Endothelial cell of umbilical vein (primary cell): Measurements from ENCODE around the gene UFD1. TPM values are rescaled to one million over a fixed set of nuclear protein-coding genes. Genes with fewer than 3 reads are reported as not detected.

Source experiments
- BruUV-seq: library from RNA; stranded (reverse); fragments of 400-500 nt; replicated peaks from 2 replicates; lab custom pipeline; 2021; lab: Mats Ljungman, UMichigan
- CTCF ChIA-PET: fragments of 300-600, 350-600 bp; sonication (Branson Sonifier 250); formaldehyde crosslinking; loops from one replicate; lab custom pipeline; 2021; ENCODE audit warnings: antibody characterized with exemption, inconsistent platforms; lab: Charles Lee
- POLR2A ChIA-PET: fragments of 300-600, 350-600 bp; sonication (Branson Sonifier 250); formaldehyde crosslinking; loops from one replicate; lab custom pipeline; 2021; ENCODE audit warnings: antibody characterized with exemption, inconsistent platforms; lab: Charles Lee
- DNase-seq: peaks from one replicate; pipeline ENCODE4 v3.0.0-alpha.2; 2011; ENCODE audit warnings: low read depth, low spot score
- FAIRE-seq: peaks from 2 replicates; lab custom pipeline; 2011; peaks lifted over from hg19 to GRCh38; lab: Jason Lieb, UNC
- H2AFZ ChIP-seq: 2 replicates; pipeline ENCODE4 v1.6.0; 2012; ENCODE audit warnings: low read depth, low read length, control low read depth, inconsistent platforms
- H3K27ac ChIP-seq: 2 replicates; pipeline ENCODE4 v1.5.1; 2011; ENCODE audit warnings: low read depth, mild to moderate bottlenecking, control low read depth, low read length, moderate library complexity; ENCODE audit not compliant: insufficient read depth
- H3K27me3 ChIP-seq, 2 experiments: 2 replicates each; pipeline versions ENCODE4 v1.6.0 to v1.6.1; 2011; ENCODE audit warnings: low read length in 2 of 2, mixed read lengths in 1 of 2; ENCODE audit not compliant: control insufficient read depth in 2 of 2, insufficient read depth in 2 of 2
- H3K36me3 ChIP-seq, 2 experiments: 2 replicates in 1 of 2; 3 replicates in 1 of 2; pipeline ENCODE4 v1.5.1; 2011; ENCODE audit warnings: low read length in 2 of 2, mild to moderate bottlenecking in 1 of 2, moderate library complexity in 1 of 2; ENCODE audit not compliant: control insufficient read depth in 2 of 2, insufficient read depth in 2 of 2; ENCODE audit errors: extremely low read depth in 1 of 2
- H3K4me1 ChIP-seq: 3 replicates; pipeline ENCODE4 v1.5.1; 2011; ENCODE audit warnings: mild to moderate bottlenecking, low read length; ENCODE audit not compliant: control insufficient read depth, insufficient read depth; ENCODE audit errors: extremely low read depth
- H3K4me2 ChIP-seq: 2 replicates; pipeline ENCODE4 v1.6.1; 2011; ENCODE audit warnings: low read length, control low read depth, mixed read lengths; ENCODE audit not compliant: insufficient read depth
- H3K4me3 ChIP-seq, 3 experiments: fragments of 200-600 bp in 1 of 3; sonication (generic), shearing (Covaris generic) in 1 of 3; replicated peaks in 1 of 3; 2 replicates each; pipeline ENCODE4 v1.5.1; 2011 to 2016; ENCODE audit warnings: control low read depth in 3 of 3, low read length in 3 of 3, mild to moderate bottlenecking in 2 of 3, inconsistent platforms in 1 of 3, low read depth in 1 of 3, moderate library complexity in 1 of 3; ENCODE audit not compliant: insufficient read depth in 1 of 3
- H3K79me2 ChIP-seq: 2 replicates; pipeline ENCODE4 v1.6.0; 2012; ENCODE audit warnings: low read length, inconsistent platforms; ENCODE audit not compliant: control insufficient read depth, insufficient read depth
- H3K9ac ChIP-seq: replicated peaks from 2 replicates; pipeline ENCODE3; 2011; ENCODE audit warnings: low read length, control low read depth; ENCODE audit not compliant: insufficient read depth; ENCODE audit errors: extremely low read depth
- H3K9me1 ChIP-seq: replicated peaks from 3 replicates; pipeline ENCODE4 v1.6.0; 2011; ENCODE audit warnings: mild to moderate bottlenecking, low read length; ENCODE audit not compliant: control insufficient read depth, insufficient read depth; ENCODE audit errors: extremely low read depth
- H3K9me3 ChIP-seq: replicated peaks from 2 replicates; pipeline ENCODE4 v1.5.1; 2012; ENCODE audit warnings: low read length, inconsistent platforms; ENCODE audit not compliant: control insufficient read depth, insufficient read depth
- H4K20me1 ChIP-seq: replicated peaks from 2 replicates; pipeline ENCODE3; 2011; ENCODE audit warnings: mild to moderate bottlenecking, low read length; ENCODE audit not compliant: control insufficient read depth, insufficient read depth; ENCODE audit errors: extremely low read depth
- EZH2 ChIP-seq: IDR thresholded peaks from 2 replicates; pipeline ENCODE4 v1.6.1; 2012; ENCODE audit warnings: borderline replicate concordance, low read depth, mild to moderate bottlenecking, moderate library complexity, low read length, inconsistent platforms; ENCODE audit not compliant: severe bottlenecking
- FOS ChIP-seq: IDR thresholded peaks from 2 replicates; pipeline ENCODE4 v1.6.1; 2011; ENCODE audit warnings: mild to moderate bottlenecking, low read length, moderate library complexity, borderline replicate concordance; ENCODE audit not compliant: insufficient read depth
- GATA2 ChIP-seq: IDR thresholded peaks from 2 replicates; pipeline ENCODE4 v1.7.0; 2011; ENCODE audit warnings: low read depth, mild to moderate bottlenecking, moderate library complexity, mixed read lengths, low read length; ENCODE audit not compliant: insufficient read length, insufficient read depth
- JUN ChIP-seq: IDR thresholded peaks from 2 replicates; pipeline ENCODE4 v1.6.1; 2011; ENCODE audit warnings: borderline replicate concordance, low read depth; ENCODE audit not compliant: insufficient read length, insufficient read depth
- MAX ChIP-seq: IDR thresholded peaks from 2 replicates; pipeline ENCODE4 v1.6.1; 2011; ENCODE audit not compliant: insufficient read depth, insufficient read length
- MYC ChIP-seq: IDR thresholded peaks from one replicate; pipeline ENCODE4 v1.6.1; 2011; ENCODE audit warnings: mild to moderate bottlenecking, low read depth, low read length
- POLR2A ChIP-seq: IDR thresholded peaks from 2 replicates; pipeline ENCODE4 v1.6.1; 2012; ENCODE audit warnings: low read depth, mild to moderate bottlenecking, control low read depth, low read length
- POLR2AphosphoS5 ChIP-seq: IDR thresholded peaks from 2 replicates; pipeline ENCODE4 v1.6.1; 2012; ENCODE audit warnings: low read depth, mild to moderate bottlenecking, control low read depth, low read length, moderate library complexity; ENCODE audit not compliant: insufficient read depth
- dilution Hi-C: fragments of 300-500 bp; cut with MboI; formaldehyde crosslinking; loops from one replicate; pipeline ENCODE4 v1.15.0; 2019; ENCODE audit warnings: low sequenced_read_pairs; ENCODE audit not compliant: extremely low pct_ligation_motif_present
- intact Hi-C: fragments of 100-400 bp; cut with micrococcal nuclease; formaldehyde crosslinking; loops from one replicate; pipeline ENCODE4 v1.10.0; 2022
- polyA plus RNA-seq, 4 experiments: library from polyadenylated mRNA; depleted of rRNA in 3 of 4; stranded (reverse) in 3 of 4; unstranded in 1 of 4; fragments of >200 nt; gene quantifications; 2 replicates each; pipeline versions ENCODE4 v1.2.1 to v1.2.3, GENCODE V29; 2011 to 2012; ENCODE audit warnings: missing spikeins in 1 of 4
- total RNA-seq: library from RNA; stranded (reverse); gene quantifications from 2 replicates; pipeline ENCODE4 v1.2.3, GENCODE V29; 2021
- TF ChIP-seq, protein P1 (sequence below), 2 donors: IDR thresholded peaks; 1 replicate in 1 of 2; 2 replicates in 1 of 2; pipeline ENCODE4 v1.5.1; 2011; ENCODE audit warnings: low read length in 2 of 2, mild to moderate bottlenecking in 2 of 2, moderate library complexity in 2 of 2, control low read depth in 1 of 2, inconsistent platforms in 1 of 2, low read depth in 1 of 2; ENCODE audit not compliant: insufficient read depth in 1 of 2; ENCODE audit errors: extremely low read depth in 1 of 2

UFD1 gene
- total and polyA plus RNA-seq, 2 donors (not counting 3 experiments of a cell fraction or from before 2014, with no cell fraction given): 127 to 228 TPM

DNA sequence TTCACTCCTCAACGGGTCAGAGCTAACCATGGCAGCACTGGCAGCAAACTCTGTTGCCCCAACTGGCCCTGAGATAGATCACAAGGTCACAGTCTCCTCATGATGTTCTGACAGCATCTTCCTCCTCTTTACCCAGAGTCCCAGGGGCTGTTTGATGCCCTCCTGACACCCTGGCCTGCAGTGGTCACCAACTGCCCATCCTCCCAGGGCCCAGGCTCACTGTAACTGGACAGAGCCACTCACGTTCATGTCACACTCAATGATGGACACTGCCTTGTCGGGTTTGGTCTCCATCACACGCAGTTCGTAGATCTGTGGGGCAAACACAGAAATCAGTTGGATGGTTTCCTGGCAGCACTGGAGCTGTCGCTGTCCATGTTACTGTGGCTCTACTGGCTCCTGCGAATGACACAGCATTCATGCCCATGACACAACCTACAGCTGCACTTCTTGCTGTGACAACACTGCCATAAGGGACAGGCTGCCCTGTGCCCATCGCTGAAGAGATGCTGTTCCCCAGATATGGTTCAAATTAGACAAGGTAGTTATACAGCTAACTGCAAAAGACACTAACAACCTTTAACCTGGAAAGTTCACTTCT, 21.1 kb downstream of the UFD1 start:
- DNase-seq (no peak), FAIRE-seq (no peak)
- Histone ChIP-seq H4K20me1 (no peaks in the 10 kb centered on the region), H3K4me1 (peaks cover 12% of the 10 kb centered on the region), H3K79me2 (no peaks in the 10 kb centered on the region), H3K9me1 (no peaks in the 10 kb centered on the region), H3K27ac (no peak overlapping the region), H3K4me3 (no peak overlapping the region), H3K9me3 (no peaks in the 10 kb centered on the region), H3K27me3 (no peaks in the 10 kb centered on the region), H2AFZ (no peak overlapping the region), H3K36me3 (peaks cover 14 to 44% of the 10 kb centered on the region in 2 experiments), H3K4me2 (no peak overlapping the region), H3K9ac (no peak overlapping the region)
- POLR2A ChIA-PET: no interaction called here
- CTCF ChIA-PET: interaction anchor here (1.0 to 1.8 kb wide), 2 partner anchors 17 to 172 kb away, joined by 4 to 6 read pairs; no protein-coding TSS in a partner anchor
- intact Hi-C loops (no loop called here), dilution Hi-C loops (no loop called here)
- no TSS peak for BruUV-seq
- TF ChIP-seq GATA2 (no peak), MAX (no peak), POLR2AphosphoS5 (no peak), POLR2A (no peak), EZH2 (no peak), MYC (no peak), FOS (no peak), JUN (no peak)
- TF ChIP-seq, protein P1, sequence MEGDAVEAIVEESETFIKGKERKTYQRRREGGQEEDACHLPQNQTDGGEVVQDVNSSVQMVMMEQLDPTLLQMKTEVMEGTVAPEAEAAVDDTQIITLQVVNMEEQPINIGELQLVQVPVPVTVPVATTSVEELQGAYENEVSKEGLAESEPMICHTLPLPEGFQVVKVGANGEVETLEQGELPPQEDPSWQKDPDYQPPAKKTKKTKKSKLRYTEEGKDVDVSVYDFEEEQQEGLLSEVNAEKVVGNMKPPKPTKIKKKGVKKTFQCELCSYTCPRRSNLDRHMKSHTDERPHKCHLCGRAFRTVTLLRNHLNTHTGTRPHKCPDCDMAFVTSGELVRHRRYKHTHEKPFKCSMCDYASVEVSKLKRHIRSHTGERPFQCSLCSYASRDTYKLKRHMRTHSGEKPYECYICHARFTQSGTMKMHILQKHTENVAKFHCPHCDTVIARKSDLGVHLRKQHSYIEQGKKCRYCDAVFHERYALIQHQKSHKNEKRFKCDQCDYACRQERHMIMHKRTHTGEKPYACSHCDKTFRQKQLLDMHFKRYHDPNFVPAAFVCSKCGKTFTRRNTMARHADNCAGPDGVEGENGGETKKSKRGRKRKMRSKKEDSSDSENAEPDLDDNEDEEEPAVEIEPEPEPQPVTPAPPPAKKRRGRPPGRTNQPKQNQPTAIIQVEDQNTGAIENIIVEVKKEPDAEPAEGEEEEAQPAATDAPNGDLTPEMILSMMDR (IDR thresholded peaks at IDR 0.05; ENCODE audit: extremely low read depth in 1 of 2, insufficient read depth in 1 of 2, low read depth in 1 of 2, low read length in 2 of 2): no peak
